Measurements from ENCODE around the gene RHOD.

The RHOD gene

GRCh38 chr11:67032830-67033551 lies 23.7 kb upstream of the RHOD start:
- DNase-seq = no peak

DNA sequence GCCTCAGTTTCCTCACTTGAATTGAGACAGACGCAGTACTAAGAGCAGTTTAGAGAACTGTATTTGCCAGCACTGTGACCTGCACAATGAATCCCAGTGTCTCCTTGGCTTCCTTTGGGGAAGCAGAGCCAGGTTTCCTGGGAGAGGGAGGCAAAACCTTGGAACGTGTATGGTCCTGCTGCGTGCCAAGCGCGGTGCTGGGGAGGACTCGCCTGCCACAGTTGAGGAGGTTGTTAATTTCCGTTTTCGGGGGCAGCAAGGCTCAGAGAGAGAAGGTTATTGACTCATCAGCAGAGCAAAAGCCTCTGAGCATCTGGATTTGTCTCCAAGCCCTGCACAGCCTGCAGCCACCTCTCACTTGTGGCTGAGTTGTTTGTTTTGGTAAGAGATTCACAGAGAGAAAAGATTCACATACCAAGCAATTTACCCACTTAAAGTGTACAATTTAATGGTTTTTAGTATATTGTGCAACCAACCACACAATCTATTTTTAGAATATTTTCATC lies 22.9 kb upstream of the RHOD start:
- DNase-seq = no peak

DNA sequence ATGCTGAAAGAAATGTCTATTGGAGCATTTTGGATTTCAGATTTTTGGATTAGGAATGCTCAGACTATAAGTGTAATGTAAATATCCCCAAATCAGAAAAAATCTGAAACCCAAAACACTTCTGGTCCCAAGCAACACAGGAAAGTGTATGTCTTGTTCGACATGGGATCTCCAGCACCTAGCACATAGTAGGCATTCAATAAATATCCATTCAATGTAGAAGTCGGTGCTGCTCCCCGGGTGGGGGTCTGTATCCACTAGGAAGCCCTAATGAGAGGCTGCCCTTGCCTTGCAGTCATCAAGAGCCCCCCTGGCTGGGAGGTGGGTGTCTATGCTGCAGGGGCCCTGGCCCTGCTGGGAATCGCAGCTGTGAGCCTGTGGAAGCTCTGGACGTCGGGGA lies 22.3 kb upstream of the RHOD start:
- DNase-seq = no peak

- no peak for DNase-seq
Measured at GRCh38 chr11:67040147-67040546, 16.5 kb upstream of the RHOD start.

GRCh38 chr11:67041602-67042001 lies 15.0 kb upstream of the RHOD start:
- DNase-seq = no peak

- DNase-seq = no peak
Measured at GRCh38 chr11:67043572-67044349, 12.9 kb upstream of the RHOD start.

GRCh38 chr11:67044496-67044895 lies 12.2 kb upstream of the RHOD start:
- no peak for DNase-seq

DNA sequence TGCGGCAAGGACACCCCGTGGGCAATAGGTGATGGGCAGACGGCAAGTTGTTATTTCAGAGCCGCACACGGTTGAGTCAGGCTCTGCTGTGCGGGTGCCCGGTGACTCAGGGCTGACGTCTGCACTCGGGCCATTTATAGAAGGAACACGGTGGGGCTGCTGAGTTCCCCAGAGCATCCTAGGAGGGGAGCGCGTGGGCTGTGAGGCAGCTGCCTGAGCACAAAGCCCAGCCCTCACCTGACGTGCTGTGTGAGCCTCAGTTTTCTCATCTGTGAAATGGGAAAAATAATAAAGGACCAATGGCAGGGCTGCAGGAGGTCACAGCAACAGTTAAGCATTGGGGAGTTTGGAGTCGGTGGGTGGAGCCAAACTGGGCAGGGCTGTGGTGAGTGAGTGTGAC lies 11.3 kb upstream of the RHOD start:
- DNase-seq = no peak

GRCh38 chr11:67048515-67049130 lies 8.0 kb upstream of the RHOD start:
- no peak for DNase-seq

GRCh38 chr11:67050139-67050538 lies 6.5 kb upstream of the RHOD start:
- no peak for DNase-seq

DNA sequence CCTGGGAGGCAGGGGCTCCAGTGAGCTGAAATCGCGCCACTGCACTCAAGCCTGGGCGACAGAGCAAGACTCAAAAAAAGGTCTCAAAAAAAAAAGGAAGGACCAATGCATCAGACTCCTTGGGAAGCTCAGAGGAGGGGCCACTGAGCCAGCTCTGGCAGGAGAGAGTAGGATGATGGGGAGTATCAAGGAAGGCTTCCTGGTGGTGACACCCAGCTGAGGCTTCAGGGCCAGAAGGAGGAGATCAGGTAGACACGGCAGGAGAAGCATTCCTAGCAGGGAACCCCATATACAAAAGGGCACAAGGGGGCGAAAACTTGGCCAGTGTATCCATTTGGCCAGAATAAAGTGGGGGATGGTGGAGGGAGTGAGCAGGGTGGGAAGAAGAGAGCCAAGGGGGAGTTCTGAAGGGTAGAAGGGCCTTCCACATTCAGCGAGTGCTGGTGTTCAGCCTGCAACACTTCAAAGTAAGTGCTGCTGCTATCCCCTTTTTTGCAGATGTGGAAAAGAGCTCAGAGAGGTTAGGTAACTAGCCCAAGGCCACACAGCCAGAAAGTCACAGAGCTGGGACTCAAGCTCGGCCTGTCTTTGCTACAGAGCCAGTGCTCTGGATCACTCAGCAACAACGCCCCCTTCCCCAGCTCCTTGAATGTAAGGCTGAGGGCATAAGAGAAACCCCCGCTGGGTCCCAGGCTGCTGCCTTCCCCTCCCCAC lies 5.3 kb upstream of the RHOD start:
- DNase-seq = no peak

DNA sequence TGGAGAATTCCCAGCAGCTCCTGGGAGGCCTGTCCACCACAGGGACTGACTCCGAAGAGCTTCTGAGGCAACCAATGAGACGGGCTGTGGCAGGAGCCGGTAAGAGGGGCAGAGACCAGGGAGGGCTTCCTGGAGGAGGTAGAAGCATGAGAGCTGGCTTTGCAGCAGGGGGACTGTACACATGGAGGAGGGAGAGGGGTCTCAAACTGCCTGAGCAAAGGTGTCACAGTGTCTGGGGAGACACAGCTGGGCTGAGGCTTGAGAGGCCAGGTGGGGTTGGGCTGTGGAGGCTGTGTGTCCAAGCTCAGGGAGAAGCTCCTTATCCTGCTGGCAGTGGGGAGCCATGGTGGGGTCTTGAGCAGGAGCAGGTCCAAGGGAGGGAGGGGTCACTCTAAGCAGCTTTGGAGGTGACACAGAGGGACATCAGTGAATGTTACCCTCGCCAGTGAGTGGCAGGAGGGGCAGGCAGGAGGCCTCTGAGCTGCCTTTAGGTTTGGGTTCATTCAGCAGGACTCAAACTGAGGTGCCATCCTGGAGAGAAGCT lies 4.6 kb upstream of the RHOD start:
- DNase-seq = no peak

- DNase-seq = no peak
Measured at GRCh38 chr11:67052891-67053290, 3.8 kb upstream of the RHOD start.

GRCh38 chr11:67053896-67054329 lies 2.7 kb upstream of the RHOD start:
- peak; percentile 36 for DNase-seq

- no peak for DNase-seq
Measured at GRCh38 chr11:67054346-67054835, 2.3 kb upstream of the RHOD start.

DNA sequence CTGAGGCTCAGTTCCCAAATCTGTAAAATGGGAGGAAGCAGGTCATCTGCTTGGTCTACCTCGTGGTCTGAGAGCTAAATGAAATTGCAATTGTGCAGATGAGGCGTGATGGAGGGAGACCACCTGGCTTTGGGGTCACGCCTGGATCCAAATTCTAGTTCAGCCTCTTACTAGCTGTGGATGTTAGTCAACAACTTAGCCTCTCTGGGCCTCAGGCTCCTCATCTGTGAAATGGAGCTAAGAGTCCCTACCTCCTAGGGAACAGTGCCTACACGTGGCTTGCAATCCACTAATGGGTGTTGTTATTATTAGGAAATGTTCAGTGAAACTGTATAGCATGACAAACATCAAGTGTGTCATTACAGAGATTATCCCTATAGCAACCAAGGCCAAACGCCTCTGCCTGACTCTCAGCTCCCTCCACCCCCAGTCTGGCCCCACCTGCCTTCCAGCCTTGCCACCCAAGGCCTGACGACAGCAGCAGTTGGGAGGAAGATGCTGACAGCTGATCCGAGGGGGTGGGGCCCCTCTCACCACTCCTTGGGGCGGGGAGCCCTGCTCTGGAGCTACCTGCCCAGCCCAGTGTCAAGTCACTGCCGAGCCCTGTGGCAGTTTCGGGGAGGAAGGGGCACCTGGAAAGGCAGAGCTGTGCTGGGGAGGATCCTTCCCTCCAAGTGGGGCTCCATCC lies 1.7 kb upstream of the RHOD start:
- DNase-seq = no peak

DNA sequence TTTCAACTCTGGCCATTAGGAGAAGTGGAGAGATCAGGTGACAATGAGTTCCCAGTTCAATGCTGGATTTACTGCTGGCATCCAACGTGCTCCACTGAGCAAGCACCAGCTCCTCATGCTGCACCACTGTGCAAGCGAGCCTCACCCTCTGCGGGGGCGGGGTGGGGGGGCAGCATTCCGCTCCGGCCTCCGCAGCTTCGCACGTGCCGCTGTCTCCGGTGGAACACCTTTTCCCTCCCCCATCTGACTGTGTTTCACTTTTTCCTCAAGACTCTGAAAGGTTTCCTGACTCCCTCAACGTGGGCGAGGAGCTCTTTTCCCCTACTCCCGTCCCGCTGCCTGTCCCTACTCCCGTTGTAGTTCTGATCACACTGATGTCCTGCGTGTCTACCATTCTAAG lies 835 bp upstream of the RHOD start:
- no peak for DNase-seq

GRCh38 chr11:67057205-67057672 lies 592 bp downstream of the RHOD start:
- no peak for DNase-seq

- no peak for DNase-seq
Measured at GRCh38 chr11:67058506-67058905, 1.9 kb downstream of the RHOD start.

DNA sequence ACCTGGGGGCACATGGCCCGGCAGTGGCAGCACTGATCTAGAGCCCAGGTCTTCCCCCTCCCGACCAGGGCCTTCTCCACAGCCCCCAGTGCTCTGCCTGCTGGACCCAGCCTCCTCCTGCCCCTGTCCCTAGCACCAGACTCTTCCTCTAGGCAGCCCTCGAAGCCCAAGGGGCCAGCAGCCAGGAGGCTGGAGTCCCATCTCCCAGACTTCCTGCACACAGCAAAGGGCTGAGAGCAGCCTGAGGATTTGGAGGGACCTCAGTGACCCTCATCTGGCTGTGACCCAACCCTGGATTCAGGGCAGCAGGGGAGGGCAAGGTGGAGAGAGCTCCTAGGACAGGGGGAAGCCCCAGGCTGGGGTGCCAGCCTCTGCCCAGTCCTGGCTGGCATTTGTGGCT lies 3.0 kb downstream of the RHOD start:
- DNase-seq = no peak

DNA sequence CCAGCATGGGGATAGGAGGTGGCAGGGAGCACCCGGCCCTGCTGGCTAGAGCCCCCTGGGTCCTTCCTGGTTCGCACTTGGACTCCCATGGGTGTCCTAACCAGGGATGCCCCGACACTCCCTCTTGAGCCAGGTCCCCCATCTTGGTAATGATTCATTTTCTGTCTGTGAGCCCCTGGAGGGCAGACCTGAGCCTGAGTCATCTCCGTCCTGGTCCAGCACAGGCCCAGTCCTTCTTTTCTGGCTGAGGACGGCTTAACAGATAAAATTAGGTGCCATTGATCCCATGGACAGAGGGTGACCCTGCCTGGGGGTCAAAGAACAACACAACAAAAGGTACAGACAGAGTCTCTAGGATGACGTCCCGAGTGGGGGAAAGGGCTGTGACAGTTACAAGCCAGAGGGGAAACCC lies 3.5 kb downstream of the RHOD start:
- no peak for DNase-seq

All from activated T-cell treated with anti-CD3 and anti-CD28 coated beads, Interleukin-2, amount 50 U/mL, for 1 hour (primary cell).